GDM1 (cell line): Measurements from ENCODE around the gene SF3A2.

Experiments used
- DNase-seq: peaks from one replicate; lab custom pipeline; 2025; lab: John Stamatoyannopoulos, UW

Gene SF3A2

DNA sequence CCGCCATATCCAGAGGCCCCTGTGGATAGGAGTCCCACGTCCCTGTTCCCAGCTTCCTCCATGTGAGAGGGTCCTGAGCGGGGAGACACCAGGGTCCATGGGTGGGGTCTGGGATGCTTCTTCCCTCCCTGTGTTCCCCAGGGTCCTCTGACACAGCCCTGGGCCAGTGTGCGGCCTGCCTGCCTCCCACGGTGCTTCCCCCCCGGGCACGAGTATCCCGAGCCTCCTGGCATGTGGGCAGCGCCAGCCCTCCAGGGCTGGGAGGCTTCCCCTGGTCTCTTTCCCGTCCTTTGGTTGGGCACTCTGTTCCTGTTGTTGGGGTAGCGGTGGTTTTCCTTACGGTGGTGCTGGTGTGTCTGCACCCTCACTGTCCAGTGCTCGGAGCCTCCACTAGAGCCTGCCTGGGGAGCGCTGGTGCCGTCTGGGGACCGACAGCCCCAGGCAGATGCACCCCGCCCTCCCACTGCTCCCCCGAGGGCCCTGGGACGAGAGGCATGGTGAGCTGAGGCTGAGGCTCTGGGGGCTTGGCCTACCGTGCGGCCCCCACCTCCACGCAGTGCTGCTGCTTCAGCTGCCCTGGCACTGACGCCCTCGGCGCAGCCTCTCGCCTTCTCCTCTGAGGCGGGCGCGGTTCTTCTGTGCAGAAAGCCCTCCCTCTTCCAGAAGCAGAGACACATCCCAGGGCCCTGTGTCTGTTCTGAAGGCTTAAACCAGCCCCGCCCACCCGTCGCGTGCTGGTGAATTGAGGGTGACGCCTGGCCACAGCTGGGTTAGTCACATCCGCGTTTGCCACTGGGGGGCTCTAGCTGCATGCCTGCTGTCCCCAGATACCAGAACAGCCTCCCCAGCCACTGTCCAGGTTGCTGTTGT, 28.4 kb upstream of the SF3A2 start:
- DNase-seq = no peak

DNA sequence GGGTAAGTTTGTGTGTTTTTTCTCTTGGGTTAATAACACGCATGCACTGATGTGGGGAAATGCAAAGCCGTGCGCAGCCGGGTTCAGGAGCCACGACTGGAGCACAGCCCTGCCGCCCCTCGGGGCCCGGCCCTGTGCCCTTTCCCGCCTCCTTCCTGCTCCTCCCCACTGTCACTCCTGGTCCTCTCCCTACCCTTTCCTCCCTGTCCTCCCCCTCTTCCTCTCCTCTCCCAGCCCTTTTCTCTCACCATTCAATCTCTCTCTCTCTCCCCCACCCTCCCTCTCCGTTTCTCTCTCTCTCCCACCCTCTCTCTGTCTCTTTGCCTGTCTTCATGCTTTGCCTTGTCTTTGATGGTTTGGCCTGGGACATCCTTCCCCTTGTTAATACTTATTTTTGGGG, 27.6 kb upstream of the SF3A2 start:
- DNase-seq = no peak

DNA sequence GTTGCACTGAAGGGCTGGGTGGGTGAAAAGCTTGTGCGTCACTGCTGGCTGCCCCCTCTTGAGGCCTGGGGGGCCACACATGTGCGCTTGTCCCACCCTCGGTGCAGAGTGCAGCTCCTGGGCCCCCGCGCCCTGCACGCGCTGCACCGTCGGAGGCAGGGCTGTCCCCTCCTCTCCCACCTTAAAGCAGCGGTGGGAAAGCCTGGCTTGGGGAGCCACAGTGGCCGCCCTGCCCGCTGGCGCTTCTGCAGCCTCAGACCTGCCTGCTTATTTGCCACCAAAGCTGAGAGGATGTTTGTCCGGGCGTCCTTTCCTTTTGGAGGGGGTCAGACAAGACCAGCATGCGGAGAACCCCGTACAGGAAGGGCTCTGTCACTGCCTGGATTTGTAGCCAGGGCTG, 27.2 kb upstream of the SF3A2 start:
- DNase-seq = no peak

DNA sequence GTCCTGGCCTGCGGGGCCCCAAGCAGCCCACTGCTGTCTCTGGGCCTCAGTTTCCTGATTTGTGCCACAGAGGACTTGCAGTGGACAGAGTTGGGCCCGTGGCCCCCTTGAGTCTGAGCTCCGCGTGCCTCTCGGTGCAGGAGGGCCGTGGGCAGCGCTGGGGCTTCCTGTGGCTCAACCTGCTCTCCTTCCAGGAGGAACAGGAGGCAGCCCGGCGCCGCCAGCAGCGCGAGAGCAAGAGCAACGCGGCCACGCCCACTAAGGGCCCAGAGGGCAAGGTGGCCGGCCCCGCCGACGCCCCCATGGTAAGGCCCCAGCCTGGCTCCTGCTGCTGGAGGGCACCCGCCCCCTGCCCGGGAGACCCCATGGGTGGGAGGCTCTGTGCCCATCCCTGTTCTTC, 26.4 kb upstream of the SF3A2 start:
- no peak for DNase-seq

DNA sequence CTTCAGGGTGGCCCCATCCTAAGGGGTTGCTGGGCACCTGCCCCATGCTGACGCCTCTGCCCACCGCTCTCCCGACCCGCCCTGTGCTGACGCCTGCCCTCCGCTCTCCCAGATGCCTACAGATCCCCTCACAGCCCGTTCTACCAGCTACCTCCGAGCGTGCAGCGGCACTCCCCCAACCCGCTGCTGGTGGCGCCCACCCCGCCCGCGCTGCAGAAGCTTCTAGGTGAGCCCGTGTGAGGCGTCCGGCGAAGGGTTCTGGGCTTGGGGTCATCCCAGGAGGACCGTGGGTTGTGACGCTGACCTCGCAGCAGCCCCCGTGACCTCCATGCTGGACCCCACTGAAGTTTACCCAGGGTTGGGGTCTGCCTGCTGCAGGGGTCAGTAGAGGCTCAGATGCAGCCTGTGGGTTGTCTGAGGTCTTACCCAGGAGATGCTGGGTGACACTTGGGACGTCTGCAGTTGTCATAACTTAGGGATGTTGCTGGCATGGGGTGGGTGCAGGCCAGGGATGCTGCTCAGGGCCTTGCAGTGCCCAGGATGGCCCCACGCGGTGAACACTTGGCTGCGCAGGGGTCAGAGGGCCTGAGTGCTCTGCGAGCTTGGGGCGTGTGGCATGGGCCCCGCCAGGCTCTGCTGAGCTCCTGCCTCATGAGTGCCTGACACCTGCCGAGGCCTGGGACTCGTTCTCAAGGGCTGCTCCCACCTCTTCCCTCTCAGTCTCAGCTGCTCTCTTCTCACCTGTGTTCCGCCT, 25.5 kb upstream of the SF3A2 start:
- no peak for DNase-seq

DNA sequence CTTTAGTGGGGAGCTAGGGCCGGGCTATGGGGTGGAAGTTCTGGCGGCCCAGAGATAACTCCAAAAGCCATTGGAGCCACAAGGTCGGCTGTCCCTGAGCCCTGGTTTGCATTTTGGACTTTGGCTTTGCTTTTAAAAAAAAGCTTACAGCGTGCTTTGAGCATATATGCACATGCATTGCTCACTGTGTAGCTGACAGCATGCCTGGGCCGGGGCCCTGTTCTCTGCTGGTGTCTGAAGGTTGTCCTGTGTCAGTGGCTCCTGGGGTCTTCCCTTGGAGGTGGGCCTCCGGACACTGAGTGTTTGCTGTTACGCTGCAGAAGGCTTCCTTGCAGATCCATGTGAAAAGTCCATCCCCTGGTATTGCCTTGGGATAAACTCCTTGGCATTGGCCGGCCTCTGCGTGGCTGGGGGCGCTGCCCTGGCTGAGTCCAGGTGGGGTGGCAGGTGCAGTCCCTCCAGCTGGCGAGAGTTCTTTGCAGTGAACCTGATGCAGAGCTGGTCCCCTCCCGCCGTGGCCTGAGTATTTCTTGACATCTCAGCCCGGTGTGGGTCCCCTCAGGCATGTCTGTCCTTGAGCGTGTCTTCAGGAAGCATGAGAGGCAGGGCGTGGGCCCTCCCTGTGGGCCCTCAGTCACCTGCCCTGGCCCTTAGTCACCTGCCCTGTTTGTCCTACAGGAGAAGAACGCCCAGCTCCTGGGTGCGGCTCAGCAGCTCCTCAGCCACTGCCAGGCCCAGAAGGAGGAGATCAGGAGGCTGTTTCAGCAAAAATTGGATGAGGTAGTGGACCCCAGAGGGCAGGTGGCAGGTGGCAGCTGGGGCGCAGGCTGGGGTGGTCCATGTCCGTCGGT, 23.5 kb upstream of the SF3A2 start:
- no peak for DNase-seq

DNA sequence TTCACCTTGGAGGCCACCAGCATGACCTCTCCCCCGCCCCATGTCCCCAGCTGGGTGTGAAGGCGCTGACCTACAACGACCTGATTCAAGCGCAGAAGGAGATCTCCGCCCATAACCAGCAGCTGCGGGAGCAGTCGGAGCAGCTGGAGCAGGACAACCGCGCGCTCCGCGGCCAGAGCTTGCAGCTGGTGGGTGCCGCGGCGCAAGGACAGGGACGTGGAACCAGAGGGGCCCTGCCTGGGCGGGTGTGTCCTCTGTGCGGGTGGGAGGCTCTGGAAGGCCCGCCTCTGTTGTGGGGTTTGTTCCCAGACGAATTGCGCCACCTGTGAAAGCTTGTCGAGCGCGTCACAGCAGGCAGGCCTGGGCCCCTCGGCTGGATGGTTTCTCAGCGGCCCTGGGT, 22.8 kb upstream of the SF3A2 start:
- DNase-seq = no peak

DNA sequence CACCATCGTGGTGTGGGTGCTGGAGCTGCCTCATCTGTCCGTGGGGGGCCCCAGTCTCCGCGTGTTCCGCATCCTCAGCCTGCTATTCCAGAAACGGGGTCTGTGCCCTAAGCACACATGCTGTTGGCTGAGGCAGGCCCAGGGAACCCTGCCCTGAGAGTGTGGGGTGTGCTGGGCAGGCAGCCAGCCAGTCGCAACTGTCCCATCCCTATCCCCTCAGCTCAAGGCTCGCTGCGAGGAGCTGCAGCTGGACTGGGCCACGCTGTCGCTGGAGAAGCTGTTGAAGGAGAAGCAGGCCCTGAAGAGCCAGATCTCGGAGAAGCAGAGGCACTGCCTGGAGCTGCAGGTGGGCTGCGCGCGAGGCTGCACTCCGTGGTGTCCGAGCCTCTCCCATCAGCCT, 22.4 kb upstream of the SF3A2 start:
- DNase-seq = no peak

DNA sequence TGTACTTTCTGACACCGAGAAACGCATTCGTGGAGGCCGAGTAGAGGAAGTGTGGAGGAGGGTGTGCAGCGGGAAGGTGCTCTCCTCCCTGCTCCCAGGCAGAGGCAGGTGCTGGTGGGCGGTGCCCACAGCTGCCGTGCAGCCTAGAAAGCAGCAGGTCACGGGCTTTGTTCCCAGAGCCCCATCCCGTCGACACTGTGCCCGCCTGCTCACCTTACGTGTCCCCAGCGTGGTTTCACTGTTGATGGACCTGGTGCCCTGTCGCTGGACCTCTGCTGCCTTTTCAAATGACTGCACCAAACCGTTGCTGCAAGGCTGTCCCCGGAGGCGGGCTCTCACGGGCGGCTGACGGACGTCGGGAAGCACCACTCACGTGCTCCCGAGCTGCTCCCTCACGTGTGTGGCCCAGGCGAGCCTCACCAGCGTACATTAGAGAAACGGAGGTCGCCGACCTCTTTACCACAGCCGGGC, 21.3 kb upstream of the SF3A2 start:
- DNase-seq = no peak

DNA sequence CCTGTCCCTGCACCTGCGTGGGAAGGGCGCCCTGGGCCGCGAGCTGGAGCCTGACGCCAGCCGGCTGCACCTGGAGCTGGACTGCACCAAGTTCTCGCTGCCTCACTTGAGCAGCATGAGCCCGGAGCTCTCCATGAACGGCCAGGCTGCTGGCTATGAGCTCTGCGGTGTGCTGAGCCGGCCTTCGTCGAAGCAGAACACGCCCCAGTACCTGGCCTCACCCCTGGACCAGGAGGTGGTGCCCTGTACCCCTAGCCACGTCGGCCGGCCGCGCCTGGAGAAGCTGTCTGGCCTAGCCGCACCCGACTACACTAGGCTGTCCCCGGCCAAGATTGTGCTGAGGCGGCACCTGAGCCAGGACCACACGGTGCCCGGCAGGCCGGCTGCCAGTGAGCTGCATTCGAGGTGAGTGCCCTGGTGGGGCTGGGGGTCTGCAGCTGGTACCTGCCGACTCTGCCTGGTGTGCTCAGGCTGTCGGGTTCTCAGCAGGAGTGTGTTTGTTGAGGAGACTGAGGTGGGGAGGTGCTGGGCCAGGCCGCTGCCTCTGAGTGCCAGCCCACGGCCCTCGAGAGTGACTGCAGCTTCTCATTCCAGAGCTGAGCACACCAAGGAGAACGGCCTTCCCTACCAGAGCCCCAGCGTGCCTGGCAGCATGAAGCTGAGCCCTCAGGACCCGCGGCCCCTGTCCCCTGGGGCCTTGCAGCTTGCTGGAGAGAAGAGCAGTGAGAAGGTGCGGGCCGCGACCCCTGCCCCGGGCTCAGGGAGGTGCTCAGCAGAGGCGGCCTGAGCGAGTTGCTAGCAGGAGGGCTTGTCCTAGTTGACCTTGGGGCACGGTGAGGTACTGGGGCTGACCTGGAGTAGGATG, 20.0 kb upstream of the SF3A2 start:
- no peak for DNase-seq

DNA sequence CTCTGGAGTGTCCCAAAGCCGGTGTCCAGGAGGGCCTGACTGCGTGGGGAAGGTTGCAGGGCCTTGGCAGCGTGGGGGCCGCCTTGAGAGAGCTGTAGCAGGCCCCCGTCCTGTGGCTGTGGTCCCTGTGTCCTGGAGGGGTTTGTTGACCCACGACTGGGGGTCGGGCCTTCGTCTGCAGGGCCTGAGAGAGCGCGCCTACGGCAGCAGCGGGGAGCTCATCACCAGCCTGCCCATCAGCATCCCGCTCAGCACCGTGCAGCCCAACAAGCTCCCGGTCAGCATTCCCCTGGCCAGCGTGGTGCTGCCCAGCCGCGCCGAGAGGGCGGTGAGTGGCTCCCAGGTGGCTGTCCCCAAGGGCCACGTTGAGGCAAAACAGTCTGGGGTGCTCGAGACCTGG, 19.0 kb upstream of the SF3A2 start:
- no peak for DNase-seq

DNA sequence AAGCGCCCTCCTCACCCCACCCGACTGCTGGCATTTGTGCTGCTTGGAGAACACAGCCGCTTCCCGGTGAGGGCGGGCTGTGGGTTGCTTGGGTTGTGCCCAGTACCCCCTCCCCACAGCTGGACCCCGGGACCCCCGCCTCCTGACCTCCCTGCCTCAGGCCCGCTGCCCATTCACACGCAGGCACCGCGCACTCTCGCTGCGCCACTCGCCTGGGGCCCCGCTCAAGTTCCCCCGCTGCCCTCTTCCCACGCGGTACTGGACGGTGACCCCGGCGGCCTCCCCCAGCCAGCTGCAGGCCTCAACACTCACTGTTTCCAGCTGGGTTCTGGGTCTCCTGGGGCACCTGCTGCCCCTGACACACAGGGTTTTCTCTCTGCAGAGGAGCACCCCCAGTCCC, 16.9 kb upstream of the SF3A2 start:
- no peak for DNase-seq

DNA sequence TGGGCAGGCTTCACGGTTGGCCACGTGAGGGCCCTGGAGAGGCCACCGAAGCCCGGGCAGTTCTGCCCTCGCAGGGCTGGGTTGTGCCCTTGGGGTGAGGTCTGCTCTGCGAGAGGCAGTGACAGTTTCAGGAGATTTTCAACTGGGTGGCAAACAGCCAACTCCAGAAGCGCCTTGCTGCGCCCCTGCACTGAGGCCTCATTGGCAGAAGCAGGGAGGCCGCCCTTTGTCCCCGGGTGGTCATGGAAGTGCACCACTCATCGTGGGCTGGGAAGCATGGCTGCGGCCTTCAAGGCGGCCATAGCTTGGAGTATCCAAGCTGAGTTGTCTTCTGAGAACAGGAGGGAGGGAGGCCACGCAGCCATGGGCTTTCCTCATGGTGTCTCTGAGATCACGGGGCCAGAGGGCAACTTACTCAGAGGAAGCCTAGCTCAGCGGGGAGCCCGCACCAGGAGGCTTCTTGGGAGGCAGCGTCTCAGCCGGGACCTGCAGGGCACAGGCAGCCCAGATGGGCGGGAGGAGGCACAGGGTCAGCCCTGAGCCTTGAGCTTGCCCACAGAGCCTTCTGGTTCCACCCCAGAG, 15.3 kb upstream of the SF3A2 start:
- DNase-seq = no peak

DNA sequence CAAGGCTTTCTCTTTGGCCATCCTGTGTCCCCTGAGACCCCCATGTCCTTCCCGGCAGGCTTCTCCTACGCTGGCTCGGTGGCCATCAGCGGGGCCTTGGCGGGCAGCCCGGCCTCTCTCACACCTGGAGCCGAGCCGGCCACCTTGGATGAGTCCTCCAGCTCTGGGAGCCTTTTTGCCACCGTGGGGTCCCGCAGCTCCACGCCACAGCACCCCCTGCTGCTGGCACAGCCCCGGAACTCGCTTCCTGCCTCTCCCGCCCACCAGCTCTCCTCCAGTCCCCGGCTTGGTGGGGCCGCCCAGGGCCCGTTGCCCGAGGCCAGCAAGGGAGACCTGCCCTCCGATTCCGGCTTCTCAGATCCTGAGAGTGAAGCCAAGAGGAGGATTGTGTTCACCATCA, 14.7 kb upstream of the SF3A2 start:
- DNase-seq = no peak

DNA sequence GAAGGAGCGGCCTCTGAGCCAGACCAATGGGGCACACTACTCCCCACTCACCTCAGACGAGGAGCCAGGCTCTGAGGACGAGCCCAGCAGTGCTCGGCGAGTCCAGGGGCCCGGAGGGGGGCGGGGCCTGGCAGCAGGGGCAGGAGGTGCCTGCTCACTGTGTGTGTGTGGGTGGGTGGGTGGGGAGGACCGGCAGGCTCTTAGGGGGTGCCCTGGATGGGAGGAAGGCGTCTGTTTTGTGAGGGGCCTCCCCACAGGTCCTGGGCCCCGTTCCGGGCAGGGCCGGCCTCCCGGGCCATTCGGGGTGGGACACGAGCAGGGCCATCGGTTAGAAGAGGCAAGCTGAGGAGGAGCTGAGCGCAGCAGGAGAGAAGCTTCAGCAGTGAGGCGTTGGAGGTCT, 13.2 kb upstream of the SF3A2 start:
- DNase-seq = no peak

DNA sequence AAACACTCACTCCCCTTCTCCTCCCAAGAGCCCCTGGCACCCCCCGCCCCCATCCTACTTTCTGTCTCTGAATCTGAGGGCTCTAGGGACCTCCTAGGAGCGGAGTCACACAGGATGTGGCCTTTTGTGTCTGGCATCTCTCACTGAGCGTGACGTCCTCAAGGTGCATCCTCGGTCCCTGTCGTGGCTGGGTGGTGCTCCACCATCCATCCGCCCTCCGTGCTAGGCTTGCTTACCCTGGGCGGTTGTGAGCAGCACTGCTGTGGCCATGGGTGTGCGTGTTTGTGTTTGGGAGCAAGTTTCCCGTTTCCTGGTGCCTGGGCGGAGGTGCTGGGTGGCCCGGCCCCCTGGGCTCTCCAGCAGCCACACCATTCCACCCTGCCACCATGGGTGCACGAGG, 12.7 kb upstream of the SF3A2 start:
- no peak for DNase-seq

DNA sequence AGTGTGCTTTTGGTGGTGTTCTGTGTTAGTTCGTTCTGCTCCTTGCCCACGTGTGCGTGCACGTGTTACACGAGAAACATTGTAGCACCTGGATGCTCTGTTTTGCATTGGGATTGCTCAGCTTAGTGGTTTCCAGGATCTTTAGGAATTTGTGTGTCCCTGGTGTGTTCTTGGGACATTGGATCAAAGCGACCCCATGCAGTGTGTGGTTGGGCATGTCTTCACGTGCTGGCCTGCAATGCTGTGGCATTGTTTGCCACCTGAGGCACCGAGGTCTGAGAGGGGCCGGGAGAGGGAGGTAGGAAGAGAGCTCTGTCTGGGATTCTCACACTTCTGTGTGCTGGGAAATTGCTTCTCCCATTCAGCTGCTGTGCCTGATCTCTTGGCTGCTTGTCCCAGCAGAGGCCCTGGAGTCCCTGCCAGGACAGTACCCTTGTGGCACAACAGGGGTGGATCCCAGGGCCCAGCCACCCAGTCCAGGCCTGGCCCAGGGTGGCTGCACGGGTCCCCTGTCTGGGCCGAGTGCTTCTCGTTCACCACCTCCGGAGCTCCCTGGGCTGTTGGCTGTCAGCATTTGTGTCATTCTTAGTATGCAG, 11.8 kb upstream of the SF3A2 start:
- no peak for DNase-seq

DNA sequence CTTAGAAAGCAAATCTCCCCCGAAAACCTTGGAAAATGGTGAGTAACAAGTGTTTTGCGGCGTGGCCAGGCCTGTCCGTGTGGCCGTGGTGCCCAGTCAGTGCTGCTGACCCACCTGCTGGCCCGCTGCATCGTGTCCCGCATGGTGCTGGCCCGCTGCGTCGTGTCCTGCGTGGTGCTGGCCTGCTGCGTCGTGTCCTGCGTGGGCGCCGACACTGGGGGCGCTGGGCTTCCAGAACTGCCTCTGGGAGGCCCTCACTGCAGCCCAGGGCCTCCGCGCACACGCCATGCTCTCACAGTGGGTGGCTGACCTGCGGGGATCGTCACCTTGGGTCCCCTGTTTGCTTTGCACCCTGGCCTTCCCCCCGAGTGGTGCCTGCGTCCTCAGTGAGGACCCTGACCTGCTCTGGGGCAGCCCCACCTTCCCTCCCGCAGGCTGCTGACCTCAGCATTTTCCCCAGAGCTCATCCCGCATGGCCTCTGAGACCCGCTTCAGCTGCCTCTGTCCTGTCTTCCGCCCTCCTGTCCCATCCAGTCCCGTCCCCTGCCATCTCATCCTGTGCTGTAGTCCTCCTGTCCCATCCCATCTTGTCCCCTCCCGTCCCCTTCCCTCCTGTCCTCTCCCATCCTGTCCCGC, 11.1 kb upstream of the SF3A2 start:
- no peak for DNase-seq

DNA sequence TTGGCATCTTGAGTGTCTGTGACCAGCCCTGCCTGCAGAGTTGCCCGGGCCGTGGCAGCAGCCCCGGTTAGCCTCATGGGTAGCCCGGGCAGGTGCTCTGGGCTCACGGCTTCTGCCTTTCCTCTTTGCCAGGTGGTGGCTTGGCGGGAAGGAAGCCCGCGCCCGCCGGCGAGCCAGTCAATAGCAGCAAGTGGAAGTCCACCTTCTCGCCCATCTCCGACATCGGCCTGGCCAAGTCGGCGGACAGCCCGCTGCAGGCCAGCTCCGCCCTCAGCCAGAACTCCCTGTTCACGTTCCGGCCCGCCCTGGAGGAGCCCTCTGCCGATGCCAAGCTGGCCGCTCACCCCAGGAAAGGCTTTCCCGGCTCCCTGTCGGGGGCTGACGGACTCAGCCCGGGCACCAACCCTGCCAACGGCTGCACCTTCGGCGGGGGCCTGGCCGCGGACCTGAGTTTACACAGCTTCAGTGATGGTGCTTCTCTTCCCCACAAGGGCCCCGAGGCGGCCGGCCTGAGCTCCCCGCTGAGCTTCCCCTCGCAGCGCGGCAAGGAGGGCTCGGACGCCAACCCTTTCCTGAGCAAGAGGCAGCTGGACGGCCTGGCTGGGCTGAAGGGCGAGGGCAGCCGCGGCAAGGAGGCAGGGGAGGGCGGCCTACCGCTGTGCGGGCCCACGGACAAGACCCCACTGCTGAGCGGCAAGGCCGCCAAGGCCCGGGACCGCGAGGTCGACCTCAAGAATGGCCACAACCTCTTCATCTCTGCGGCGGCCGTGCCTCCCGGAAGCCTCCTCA, 10.4 kb upstream of the SF3A2 start:
- no peak for DNase-seq
